GM19372 (cell line): Measurements from ENCODE around the gene DTYMK.
A peak's percentile ranks its signal among the peaks of the same experiment; 100 is the strongest.

Experiments
- ATAC-seq: cut with Tn5 transposase; IDR thresholded peaks from one replicate; pipeline ENCODE4 v1.9.1; 2021; ENCODE audit warnings: mild to moderate bottlenecking, low read depth, moderate library complexity; ENCODE audit not compliant: unreplicated experiment

DTYMK gene

DNA sequence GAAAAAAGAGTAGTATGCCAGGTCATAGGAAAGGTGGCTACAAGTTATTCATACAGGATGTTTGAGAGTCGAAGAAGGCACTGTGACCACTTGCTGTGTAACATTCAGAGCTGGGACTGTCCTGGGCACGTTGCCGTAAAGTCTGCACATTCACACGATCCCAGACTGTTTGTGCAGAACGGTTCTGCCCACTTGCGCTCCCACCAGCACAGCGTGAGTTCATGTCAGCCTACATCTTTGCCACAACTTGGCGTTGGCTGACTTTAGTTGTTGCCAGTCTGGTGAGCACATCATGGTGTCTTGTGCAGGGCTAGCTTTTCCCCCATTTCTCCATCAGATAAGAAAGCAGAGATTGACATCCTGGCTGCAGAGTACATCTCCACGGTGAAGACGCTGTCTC lies 22.3 kb upstream of the DTYMK start:
- ATAC-seq: no peak

GRCh38 chr2:241706537-241706936 lies 19.9 kb upstream of the DTYMK start:
- ATAC-seq: no peak

GRCh38 chr2:241703032-241703604 lies 16.5 kb upstream of the DTYMK start:
- no peak for ATAC-seq

DNA sequence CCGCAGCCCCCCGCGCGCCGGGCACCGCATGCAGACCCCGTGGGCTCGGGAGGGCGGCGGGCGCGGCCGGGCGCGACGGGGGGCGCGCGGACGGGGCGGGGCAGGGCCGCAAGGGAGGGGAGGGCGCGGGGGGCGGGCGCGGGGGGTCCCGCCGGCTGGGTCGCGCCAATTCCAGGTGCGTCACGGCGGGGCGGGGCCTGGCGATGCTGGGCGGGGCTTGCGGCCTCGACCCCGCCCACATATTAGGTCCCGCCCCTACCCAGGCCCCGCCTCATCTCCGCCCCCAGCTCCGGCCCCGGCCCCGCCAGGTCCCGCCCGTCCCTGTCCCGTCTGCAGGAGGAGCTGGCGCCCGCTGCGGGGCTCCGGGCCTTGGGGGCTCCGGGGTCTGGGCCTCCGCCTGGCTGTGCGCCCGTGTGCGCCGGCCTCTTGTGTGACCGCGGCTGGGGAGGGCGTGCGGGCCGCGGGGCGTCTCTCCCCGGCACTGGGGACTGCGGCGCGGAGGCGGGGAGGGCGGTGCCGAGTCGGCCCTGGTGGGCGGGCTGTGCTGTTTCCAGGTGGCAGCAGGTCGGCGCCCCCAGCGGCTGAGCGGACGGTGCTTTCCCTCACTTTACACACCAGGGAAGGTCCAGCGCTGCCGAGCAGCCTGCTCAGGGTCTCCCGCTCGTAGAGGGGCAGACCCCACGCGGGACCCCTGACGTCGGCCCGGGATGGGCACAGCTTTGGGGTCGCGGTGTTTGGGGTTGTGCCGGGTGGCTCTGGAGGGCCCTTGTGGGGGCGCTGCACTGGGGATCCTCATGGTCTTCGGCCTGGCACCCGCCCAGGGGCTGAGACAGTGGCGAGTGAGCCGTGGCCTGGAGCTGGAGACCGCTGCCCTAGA lies 15.8 kb upstream of the DTYMK start:
- peak; percentile 55 for ATAC-seq

GRCh38 chr2:241701399-241702154 lies 15.0 kb upstream of the DTYMK start, which contains the start of gene ING5:
Gene ING5 (plus strand): TSS chr2:241702039. CDS start chr2:241702066, 27 bp downstream.
- peak; percentile 48 for ATAC-seq

DNA sequence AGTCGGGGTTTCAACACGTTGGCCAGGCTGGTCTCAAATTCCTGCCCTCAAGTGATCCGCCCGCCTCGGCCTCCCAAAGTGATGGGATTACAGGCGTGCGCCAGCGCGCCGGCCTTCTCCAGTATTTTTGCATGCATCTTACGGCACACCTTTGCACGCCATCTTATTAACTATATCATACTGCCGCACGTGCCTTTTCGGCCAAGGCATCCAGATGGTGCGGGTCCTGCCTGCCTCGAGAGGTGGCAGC lies 14.5 kb upstream of the DTYMK start:
- ATAC-seq: no peak

GRCh38 chr2:241695651-241696050 lies 9.0 kb upstream of the DTYMK start:
- no peak for ATAC-seq

GRCh38 chr2:241692448-241692847 lies 5.8 kb upstream of the DTYMK start:
- ATAC-seq: no peak

DNA sequence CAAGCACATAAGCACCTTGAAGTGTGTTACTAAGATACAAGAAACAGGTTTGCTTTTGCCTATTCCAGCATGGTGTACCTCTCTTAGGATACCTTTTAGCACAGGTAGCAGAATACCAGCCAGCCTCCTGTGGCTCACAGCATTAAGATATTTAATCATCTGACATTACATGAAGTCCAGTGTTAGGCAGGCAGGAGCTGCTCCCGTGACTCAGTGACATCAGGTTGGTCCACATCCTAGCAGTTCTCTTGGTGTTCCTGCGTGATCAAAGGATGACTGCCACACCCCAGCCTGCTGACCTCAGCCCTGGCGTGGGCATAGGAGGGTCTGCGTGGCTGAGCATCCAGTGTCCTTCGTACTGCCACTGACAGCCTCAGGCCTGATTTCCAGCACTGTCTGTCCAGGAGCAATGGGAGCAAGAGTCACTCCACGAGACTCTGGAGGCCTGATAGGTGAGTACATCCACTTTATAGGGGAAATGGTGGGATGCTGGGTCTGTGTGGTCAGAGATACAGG lies 3.6 kb upstream of the DTYMK start:
- no peak for ATAC-seq

DNA sequence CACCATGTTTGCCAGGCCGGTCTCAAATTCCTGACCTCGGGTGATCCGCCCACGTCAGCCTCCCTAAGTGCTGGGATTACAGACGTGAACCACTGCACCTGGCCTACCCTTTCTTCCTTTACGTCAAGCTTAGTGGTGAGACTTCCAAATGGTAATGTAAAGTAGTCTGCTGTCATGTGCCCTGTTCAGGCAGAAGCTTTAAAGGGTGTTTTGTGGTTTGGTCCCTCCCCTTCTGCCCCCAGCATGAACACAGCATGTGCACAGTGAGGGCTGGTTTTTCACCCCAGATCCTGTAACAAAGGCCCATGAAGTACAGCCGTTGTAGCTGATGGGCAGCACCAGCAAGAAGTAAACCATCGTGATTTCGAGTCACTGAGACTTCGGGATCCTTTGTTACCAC lies 2.7 kb upstream of the DTYMK start:
- no peak for ATAC-seq

DNA sequence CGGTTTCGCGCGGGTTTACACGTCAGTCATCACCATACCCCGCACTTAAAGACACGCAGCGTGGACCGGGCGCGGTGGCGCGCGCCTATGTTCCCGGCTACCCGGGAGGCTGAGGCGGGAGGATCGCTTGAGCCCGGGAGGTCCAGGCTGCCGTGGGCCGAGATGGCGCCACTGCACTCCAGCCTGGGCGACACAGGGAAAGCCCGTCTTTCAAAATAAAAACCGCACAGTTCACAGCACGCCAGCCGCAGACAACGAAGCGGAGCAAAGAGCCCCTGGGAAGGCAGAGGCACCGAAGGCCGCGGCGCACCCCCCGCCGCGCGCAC lies 328 bp downstream of the DTYMK start:
- ATAC-seq: peak; percentile 4

DNA sequence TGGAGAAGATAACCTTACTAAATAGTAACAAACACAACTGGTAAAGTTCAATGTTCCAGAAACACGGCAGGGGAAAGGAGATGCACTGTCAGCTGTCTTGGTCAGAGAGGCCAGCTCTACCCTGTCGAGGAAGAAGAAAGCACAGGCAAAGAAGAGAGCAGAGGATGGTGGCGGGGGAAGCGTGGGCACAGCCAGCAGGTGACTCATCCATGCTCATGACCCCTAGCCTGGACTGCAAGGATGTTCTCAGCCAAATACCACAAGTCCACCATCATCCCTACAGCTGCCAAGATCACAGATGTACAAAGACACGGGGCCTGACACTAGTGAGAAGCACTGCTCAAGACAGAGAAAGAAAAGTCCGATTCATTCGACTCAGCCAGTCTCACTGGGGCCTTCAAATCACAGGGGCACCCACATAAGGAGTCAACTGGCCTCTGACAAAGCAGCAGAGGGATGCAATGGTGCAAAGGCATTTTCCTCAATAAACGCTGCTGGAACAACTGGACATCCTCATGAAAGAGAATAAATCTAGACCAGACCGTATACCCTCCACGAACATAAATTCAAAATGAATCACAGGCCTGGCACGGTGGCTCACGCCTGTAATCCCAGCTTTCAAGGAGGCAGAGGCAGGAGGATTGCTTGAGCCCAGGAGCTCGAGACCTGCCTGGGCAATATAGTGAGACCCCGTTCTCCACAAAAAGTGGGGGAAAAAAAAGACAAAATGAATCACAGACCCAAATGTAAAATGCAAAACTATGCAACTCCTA lies 5.6 kb downstream of the DTYMK start:
- ATAC-seq: no peak

GRCh38 chr2:241680044-241680443 lies 6.6 kb downstream of the DTYMK start:
- no peak for ATAC-seq

DNA sequence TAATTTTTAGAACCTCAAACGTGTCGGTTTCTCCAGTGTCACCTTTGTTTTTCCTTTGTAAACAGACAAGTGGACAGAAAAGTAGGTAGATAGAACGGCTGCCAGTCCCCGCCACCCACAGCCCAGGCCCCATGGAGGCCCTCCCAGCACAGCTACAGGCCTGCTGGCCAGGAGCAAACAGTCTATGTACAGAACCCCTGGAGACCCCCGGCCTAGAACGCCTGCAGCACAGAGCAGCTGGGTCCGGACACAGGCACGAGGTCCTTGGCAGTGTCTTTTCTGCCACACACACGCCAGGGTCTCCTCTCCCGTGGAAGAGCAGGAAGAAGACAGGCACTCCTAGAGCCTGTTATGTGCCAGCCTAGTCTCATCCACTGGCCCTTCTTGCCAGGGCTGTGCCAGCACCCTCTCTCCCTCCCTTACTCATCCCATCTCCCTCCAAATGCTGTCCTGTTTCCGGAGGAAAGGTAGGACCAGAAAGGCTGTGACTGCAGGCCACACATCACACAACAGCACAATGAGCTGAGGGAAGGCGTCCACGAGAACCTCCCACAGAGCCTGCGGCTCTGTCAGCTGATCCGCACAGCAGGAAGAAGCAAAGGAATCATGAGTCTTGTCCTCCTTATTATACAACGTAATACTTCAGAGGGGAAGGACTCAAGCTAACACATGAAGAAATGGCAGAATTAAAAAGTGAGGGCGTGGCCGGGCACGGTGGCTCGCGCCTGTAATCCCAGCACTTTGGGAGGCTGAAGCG lies 7.7 kb downstream of the DTYMK start:
- ATAC-seq: no peak

DNA sequence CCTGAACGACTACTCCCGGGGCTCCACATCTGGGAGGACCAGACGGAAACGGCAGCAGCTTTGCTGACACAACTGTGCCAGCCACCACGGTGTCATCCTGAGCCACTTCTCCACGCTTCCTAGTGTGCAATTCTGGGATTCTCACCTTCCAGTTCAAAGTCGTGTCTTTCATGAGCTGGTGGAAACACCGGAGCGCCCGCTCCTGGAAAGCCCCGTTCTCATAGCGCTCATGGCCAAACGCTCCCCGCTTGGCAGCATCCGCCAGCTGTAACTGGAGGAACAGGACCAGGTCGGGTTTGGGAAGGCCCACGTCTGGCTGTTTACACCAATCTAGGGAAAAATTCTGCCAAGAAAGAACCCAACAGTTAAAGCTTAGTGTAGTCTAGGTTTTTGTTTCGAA lies 8.3 kb downstream of the DTYMK start:
- ATAC-seq: no peak

GRCh38 chr2:241677392-241677791 lies 9.2 kb downstream of the DTYMK start:
- no peak for ATAC-seq

DNA sequence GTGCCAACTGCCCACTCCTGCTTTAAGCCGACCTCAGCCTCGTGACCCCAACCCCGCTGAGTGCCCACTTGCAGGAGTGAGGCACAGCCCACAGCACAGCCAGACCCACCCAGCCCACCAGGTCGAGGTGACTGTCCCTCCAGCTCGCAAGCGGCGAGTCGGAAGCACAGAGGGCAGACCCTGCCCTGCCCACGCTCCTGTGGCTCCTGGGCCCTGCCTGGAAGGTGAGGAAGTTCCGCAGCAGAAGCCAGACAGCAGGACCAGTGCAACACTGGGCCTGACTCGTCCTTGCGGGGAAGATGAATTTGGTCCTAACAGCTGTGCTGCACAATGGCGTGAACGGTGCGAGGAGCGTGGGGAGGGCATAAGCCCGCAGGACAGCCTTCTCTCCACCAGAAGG lies 9.9 kb downstream of the DTYMK start:
- ATAC-seq: no peak

DNA sequence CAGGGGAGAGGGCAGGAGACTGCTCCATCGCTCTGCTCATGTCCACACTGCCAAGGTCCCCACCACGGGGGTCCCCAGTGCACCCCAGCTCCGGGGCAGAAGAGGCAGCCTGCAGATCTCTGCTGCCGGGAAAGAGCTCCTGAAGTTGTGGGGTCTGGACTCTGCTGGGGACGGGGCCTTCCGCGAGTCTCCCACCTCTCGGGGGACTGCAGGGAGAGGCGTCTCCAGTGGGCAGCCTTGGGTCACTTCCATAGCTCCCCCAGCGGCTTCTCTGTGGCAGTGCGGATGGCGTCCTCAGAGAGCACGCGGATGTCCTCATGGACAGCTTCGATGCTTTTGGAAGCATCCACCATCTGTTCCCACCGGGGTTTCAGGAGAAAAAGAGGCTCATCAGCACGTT lies 10.7 kb downstream of the DTYMK start:
- ATAC-seq: no peak

DNA sequence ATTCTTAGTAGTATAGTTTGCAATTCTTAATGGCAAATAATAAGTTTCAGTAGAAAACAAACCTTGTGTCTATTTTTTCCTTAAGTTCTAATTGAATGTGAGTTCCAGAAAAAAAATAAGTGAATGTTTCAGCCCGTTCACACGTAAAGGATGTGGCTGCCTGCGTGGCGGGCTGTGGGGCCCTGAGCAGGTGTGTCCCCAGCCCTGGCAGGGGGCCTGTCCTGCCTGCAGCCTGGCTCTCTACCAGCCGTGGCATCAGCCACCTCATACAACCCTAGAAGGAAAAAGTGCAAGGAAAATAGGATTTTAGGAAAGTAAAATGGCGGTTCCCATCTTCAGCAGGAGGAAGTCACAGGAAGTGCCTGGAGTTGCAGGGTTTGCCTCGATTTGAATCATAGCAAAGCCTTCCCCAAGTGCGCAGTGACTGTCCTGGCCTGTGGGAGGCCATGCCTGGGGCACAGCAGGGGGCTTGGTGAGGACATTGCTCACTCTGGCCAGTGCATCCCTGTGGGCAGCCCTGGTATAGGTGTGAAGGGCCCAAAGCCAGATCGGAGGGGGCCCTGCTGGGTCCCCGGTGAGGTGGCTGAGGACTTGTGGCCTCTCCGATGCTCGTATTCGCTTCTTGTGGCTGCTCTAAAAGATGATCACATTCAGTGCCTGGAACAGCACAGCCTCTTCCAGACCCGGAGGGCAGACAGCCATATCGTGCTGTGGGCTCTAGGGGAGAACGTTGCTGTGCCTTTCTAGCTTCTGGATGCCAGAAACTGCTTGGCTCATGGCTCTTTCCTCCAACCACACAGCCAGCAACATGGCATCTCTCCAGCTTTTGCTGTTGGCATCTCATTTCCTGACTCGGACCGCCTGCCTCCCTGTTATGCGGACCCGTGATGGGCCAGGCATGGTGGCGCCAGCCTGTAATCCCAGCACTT lies 12.6 kb downstream of the DTYMK start:
- ATAC-seq: no peak
